SH-SY5Y (cell line): ENCODE data around the gene NRAP.

Experiments used
- GATA2 ChIP-seq: IDR thresholded peaks from 2 replicates; pipeline ENCODE4 v1.6.1; 2011; ENCODE audit warnings: mild to moderate bottlenecking, low read depth, low read length
- GATA3 ChIP-seq: IDR thresholded peaks from 2 replicates; pipeline ENCODE4 v1.6.1; 2011; ENCODE audit warnings: low read depth, mild to moderate bottlenecking, low read length, moderate library complexity

NRAP gene

DNA sequence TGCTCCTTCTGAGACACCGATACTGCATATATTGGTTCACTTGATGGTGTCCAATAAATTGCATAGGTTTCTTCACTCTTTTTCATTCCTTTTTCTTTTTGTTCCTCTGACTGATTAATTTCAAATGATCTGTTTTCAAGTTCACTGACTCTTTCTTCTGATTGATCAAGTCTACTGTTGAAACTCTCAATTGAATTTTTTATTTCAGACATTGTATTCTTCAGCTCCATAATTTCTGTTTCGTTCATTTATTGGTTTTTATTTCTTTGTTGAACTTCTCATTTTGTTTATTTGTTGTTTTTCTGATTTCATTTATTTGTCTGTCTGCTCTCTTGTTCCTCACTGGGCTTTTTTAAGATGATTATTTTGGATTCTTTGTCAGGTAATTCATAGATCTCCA is 29.5 kb upstream of the NRAP start:
- TF ChIP-seq GATA2 = no peak
- no peak for TF ChIP-seq GATA3

DNA sequence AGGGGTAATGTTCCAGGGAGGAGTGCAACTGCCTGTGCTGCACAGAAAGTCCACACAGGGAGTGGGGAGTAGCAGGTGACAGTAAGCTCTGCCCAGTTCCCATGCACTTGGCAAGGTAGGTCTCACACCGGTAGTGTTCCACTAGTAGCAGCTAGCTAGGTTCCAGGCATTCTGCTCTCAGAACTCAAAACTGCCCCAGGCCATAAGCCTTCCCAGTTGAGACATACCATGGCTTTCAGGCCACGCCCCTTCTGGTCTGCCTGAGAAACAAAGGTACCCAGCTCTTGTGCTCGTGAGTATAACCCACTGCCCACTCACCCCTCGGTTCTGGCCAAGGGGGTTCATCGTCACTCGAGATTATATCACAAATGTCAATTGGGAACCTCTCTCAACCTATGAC is 28.4 kb upstream of the NRAP start:
- TF ChIP-seq GATA2 (no peak), GATA3 (no peak)

DNA sequence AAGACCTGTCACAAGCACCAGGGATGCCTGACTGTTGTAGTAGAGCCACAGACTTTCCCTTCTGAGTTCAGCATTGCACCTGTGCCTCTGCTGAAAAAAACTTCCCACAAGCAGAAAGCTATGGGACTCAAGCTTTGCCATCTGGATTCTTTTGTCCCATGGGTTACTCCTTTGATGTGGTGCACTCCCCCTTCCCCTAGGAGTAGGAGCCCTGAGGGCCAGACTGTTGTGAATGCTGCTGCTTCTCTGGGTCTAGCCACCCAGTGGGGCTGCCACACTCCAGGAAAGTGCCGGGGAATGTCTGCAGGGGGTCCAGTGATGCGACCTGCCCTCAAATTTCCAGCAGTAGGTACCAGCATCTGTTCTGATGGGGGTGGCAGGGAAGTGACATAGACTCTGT is 27.5 kb upstream of the NRAP start:
- TF ChIP-seq GATA3 = no peak
- no peak for TF ChIP-seq GATA2

DNA sequence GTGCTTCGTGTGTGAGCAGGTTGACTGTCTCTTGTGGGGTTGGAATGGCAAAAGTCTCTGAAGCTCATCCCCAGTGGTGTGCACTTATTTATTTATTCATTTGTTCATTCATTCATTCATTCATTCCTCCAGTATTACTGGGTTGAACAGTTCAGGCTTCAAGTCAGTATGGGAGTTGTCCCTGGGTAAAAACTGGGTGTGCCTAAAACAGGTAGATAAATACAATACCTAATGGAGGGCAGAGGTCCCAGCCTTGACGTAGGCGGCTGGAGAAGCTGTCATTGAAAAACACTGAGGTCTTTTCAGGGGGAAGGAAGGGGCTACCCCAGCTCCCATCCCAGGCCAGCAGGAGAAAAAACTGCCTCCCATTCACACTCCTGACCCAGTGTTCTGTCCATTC is 26.9 kb upstream of the NRAP start:
- no peak for TF ChIP-seq GATA2
- no peak for TF ChIP-seq GATA3

DNA sequence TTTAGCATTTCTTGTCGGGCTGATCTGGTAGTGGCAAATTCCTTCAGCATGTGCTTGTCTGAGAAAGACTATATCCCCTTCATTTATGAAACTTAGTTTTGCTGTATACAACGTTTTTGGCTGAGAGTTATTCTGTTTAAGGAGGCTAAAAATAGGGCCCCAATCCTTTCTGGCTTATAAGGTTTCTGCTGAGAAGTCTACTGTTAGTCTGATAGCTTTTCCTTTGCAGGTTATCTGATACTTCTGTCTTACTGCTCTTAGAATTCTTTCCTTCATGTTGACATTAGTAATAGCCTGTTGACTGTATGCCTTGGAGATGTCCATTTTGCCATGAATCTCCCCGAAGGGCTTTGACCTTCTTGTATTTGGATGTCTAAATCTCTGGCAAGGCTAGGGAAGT is 25.7 kb upstream of the NRAP start:
- no peak for TF ChIP-seq GATA3
- no peak for TF ChIP-seq GATA2

DNA sequence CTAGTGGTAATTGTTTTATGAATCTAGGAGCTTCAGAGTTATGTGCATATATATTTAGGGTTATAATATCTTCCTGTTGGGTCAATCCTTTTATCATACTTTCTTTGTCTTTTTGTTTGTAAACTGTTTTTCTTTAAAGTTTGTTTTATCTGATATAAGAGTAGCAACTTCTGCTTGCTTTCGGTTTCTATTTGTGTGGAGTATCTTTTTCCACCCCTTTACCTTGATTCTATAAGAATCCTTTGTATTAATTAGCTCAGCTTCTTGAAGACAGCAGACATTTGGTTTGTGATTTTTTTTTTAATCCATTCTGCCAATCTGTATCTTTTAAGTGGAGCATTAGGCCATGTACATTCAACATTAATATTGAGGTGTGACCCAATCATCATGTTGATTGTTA is 25.2 kb upstream of the NRAP start:
- TF ChIP-seq GATA3 (no peak), GATA2 (no peak)

DNA sequence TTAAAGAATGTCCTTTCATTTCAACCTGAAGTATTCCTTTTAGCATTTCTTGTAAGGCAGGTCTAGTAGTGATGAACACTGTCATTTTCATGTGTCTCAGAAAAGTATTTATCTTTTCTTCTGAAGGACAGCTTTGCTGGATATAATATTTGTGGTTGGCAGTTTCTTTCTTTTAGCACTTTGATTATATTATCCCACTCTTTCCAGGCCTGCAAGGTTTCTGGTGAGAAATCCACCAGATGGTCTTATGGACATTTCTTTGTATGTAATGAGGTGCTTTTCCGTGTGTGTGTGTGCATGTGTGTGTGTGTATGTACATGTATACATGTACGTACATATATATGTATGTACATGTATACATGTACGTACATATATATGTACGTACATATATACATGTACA is 23.2 kb upstream of the NRAP start:
- no peak for TF ChIP-seq GATA3
- no peak for TF ChIP-seq GATA2

DNA sequence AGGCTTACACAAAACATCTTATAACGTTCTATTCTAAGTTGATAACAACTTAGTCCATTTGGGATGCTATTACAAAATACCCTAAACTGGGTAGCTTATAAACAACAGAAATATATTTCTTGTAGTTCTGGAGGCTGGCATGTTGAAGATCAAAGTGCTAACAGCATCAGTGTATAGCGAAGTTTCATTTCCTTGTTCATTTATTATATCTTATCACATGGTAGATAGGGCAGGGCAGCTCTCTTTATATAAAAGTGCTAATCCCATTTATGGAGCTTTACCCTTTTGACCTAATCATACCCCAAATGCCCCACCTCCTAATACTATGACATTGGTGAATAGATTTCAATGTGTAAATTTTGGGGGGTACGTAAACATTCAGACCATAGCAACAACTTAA is 22.2 kb upstream of the NRAP start:
- TF ChIP-seq GATA2 = no peak
- TF ChIP-seq GATA3 = no peak

DNA sequence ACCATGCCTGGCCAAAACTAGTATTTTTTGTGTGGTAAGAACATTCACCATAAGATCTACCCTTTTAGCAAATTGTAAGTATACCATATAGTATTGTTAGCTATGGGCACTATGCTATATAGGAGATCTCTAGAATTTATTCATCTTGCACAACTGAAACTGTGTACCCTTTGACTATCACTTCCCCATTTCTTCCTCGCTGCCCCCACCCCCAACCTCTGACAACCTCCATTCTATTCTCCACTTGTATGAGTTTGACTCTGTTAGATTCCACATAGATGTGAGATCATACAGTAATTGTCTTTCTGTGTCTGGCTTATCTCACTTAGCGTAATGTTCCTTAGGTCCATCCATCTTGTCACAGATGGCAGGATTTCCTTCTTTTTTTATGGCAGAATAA is 19.5 kb upstream of the NRAP start:
- TF ChIP-seq GATA2 (no peak), GATA3 (no peak)

DNA sequence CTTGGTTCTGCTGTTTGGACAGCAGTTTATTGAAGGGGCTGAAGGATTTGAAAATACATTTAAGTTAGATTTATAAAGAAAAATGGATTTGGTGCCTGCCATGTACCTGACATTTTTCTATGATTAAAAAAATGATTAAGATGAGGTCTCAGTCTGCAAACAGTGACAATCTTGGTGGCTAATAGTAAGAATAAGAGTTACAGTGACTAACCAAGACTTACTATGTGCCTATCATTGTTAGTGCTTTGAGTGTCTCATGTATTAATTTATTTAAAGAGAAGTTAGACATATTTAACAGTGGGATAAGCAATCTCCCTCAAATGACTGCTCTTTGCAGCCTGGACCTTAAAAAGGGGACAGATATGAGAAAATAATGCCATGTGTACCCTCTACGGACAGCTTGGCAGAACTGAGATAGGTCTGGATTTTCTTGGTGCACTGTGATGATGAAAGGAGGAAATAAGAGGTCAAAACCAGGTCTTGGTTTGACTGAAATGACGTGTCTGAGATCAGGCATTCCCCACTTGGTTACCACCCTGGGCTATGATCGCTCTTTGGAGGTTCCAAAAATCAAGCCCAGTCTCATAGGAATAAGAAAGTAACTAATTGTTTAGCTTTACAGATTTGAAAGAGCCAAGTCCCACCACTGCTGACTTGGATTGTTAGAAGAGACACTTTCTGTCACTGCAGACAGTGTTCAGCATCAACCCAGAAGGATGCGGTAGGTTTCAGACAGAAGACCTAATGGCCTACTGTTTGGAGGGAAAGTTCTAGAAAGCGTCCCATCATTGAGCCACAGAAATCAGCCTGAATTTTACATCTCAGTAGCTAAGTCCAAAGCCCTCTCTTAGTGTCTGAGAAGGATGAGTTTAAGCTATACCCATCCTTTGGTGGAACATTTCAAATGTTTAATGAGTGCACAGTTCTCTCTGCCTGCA is 18.0 kb upstream of the NRAP start:
- no peak for TF ChIP-seq GATA3
- no peak for TF ChIP-seq GATA2

DNA sequence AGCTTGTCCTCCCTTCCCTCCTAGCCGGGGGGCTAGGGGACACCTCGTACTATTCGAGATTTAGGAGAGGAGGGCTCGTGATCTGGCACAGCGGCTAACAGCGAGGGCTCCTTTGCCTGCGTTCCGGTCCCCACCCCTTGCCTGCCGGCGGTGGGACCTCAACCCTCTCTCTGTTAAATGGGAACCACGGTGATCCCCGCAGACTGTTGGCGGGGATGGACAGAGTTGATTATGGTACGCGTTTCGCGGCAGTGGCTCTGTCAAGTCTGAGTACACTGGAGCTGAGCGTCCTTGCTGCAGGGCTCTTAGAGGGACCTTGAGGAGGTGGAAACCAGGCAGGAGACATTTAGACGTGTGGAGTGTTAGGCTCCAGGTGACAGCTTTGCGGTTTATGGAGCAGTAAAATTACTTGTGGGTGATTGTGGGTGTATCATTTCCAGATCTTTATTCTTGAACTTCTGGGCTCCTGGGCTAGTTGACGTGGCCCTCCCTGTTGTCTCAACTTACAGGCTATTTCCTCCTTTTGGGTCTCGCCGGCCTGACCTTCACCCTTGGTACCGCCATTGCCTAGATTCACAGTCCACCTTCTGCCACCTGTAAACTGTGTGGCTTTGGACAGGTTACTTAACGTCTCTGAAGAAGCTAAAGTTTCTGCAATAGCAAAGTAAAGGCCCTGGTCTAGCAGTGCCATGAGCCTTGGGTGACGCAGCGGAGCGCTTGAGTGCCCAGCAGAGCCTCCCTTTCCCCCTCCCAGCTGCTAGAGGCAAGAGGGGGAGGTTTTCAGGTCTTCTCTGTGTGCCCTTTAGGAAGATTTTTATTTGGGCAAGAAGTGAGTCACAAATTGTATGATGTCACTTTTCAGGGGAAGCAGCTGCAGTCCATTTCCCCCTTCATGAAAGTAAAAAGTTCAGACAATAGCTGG is 16.6 kb upstream of the NRAP start:
- no peak for TF ChIP-seq GATA2
- no peak for TF ChIP-seq GATA3

DNA sequence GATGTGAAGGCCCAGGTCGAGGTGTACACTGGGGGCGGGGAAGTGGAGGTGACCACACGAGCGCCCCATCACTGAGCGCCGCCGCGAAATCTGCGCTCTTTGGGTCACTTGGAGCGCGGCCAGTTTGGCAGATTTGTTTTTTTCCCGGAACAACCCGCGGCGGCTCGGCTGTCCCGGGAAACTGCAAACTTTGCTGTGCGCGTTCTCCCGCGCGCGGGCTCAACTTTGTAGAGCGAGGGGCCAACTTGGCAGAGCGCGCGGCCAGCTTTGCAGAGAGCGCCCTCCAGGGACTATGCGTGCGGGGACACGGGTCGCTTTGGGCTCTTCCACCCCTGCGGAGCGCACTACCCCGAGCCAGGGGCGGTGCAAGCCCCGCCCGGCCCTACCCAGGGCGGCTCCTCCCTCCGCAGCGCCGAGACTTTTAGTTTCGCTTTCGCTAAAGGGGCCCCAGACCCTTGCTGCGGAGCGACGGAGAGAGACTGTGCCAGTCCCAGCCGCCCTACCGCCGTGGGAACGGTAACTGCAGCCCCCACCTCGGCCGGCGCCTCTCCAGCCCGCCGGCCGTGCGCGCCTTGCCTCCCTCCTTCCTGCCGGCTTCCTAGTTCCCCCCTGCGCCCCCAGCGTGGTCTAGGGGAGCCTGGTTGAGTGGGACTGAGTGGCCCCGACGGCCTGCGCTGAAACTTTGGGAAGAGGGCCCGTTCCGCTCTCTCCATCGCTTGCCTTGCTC is 15.8 kb upstream of the NRAP start, which contains the start of gene CASP7:
TSS of gene CASP7 (plus strand) at position 450 of the 727 bp plus-strand sequence. CDS start 17,582 bp downstream, outside the sequence.
- TF ChIP-seq GATA3 (no peak), GATA2 (no peak)

DNA sequence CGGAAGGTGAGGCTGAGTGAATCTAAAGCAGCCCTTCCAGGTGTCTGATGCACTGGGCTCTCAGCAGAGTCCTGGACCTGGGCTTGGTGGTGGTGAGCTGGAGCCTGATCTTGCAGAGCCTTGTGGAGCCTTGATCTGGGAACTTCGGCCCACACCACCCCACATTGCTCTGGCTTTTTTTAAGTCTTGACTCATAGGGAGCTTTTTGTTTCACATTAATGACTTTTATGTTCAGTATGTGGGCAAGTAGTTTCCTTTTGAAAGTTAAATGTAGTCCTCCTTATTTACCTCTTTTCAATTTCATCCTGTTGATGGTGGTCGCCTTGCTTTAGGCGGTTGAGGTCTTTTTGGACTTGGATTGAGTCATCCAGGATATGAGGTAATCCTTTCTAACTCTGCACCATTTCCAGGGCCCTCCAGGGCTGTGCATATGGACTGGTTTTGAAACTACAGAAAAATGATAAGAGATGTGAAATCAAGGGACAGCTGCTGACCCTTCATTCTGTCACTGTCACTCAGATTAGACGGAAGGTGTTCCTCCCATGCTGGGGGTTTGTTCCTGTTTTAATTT is 2.9 kb upstream of the NRAP start:
- TF ChIP-seq GATA3 (no peak), GATA2 (no peak)

DNA sequence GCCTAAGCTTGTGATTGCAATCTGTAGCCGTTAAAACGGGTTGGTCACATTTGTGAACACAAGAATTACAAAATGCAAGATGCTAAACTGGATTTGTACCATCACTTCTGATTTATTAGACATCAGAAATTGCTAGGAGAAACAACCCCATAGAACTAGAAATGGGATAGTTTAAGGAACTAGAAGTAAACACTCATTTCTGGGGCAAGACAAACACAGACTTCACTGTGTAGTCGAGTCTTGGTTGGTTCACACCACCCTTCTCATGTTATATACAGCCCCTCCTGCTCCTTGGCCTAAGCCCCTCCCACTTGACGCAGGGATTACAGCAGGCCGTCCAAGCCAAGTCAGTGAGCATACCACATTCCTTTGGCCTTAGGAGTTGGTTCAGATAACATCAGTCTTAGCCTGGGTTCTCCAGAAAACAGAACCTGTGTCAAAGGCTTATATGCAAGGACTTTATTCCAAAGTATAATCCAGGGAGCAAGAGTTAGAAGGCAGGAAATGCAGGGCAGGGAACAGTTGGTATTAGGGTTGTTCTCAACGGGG is 2.0 kb upstream of the NRAP start:
- TF ChIP-seq GATA3 (no peak), GATA2 (no peak)
